Measurements from ENCODE around the gene TMIE.

DNA sequence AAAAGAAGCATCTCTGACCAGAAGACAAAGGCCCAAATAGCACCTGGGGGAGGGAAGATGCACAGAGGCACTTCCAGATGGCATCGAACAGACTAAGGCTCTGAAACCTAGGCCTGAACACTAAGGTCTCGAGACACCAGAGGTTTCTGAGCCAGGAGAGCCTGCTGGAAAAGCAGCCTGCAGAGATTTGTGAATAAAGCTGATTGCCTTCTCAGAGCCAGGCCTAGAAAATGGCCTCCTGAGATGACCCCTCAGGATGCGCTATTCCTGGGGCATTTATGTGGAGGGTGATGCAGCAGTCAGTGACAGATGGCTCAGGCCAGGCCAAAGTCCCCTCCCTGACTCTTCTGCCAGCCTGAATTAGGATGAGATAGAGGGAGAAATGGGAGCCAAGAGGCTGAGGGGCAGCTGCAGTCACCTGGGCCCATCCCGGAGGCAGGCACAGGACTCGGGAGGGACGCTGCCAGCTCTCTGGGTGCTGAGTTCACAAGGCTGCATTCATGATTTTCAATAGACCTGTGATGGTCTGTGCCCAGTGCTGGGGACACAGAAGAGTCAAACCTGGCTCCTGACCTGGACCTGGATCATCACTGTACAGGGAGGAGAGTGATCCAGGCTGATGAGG lies 9.6 kb downstream of the TMIE start:
- no peak for TF ChIP-seq EP300 (IDR thresholded peaks at IDR 0.05; ENCODE audit: low read depth)
- TF ChIP-seq CTCF (IDR thresholded peaks at IDR 0.05), result no peak
- TF ChIP-seq POLR2A (IDR thresholded peaks at IDR 0.05), result no peak
